SU-DHL-6 (cell line): Measurements from ENCODE around the gene HBEGF.

Experiments
- H2AFZ ChIP-seq: fragments of 200-600 bp; sonication (generic); 2 replicates; pipeline ENCODE4 v1.6.1; 2014; ENCODE audit warnings: low read depth, mild to moderate bottlenecking, moderate library complexity, mixed read lengths, antibody characterized with exemption, low read length; ENCODE audit not compliant: severe bottlenecking
- H3F3A ChIP-seq: fragments of 200-600 bp; shearing (Covaris generic); 2 replicates; pipeline ENCODE4 v1.6.0; 2016; ENCODE audit warnings: antibody characterized with exemption, mild to moderate bottlenecking; ENCODE audit not compliant: insufficient read depth
- H3K27ac ChIP-seq: fragments of 200-600 bp; sonication (generic); 2 replicates; pipeline ENCODE4 v1.5.1; 2016; ENCODE audit warnings: low read depth, mild to moderate bottlenecking, low read length, moderate library complexity, mixed read lengths
- H3K27me3 ChIP-seq: fragments of 200-600 bp; sonication (generic), shearing (Covaris generic); 2 replicates; pipeline ENCODE4 v1.6.0; 2014; ENCODE audit warnings: mild to moderate bottlenecking, low read length
- H3K36me3 ChIP-seq: fragments of 200-600 bp; sonication (generic); 2 replicates; pipeline ENCODE4 v1.6.1; 2014; ENCODE audit warnings: mild to moderate bottlenecking, low read length, mixed read lengths
- H3K4me2 ChIP-seq: fragments of 300-600, 200-600 bp; shearing (Covaris generic), sonication (generic); 2 replicates; pipeline ENCODE4 v1.6.0; 2014; ENCODE audit warnings: low read length, low read depth, mild to moderate bottlenecking; ENCODE audit not compliant: poor library complexity, severe bottlenecking
- H3K4me3 ChIP-seq: fragments of 200-600 bp; sonication (generic); 2 replicates; pipeline ENCODE4 v1.5.1; 2014; ENCODE audit warnings: antibody characterized with exemption, low read length, mild to moderate bottlenecking, mixed read lengths; ENCODE audit not compliant: insufficient read depth, poor library complexity, severe bottlenecking
- H3K79me2 ChIP-seq: fragments of 200-600 bp; sonication (generic); 2 replicates; pipeline ENCODE4 v1.6.1; 2014; ENCODE audit warnings: mild to moderate bottlenecking, low read length, moderate library complexity; ENCODE audit not compliant: insufficient read depth
- H3K9ac ChIP-seq: fragments of 200-600 bp; sonication (generic); 2 replicates; pipeline ENCODE4 v1.7.0; 2014; ENCODE audit warnings: mild to moderate bottlenecking, low read length
- H3K9me2 ChIP-seq: fragments of 200-600 bp; sonication (generic); replicated peaks from 2 replicates; pipeline ENCODE4 v1.6.1; 2014; ENCODE audit warnings: low read length; ENCODE audit not compliant: insufficient read depth
- H3K9me3 ChIP-seq: fragments of 200-600 bp; sonication (generic); 2 replicates; pipeline ENCODE4 v1.6.1; 2014; ENCODE audit warnings: low read length, mixed read lengths; ENCODE audit not compliant: insufficient read depth
- H4K20me1 ChIP-seq: fragments of 200-600 bp; sonication (generic); 2 replicates; pipeline ENCODE4 v1.6.1; 2014; ENCODE audit warnings: low read depth, mild to moderate bottlenecking, antibody characterized with exemption, low read length, moderate library complexity, mixed read lengths
- CTCF ChIP-seq: fragments of 200-600 bp; sonication (generic); IDR thresholded peaks from one replicate; pipeline ENCODE4 v1.5.1; 2017; ENCODE audit warnings: antibody characterized with exemption, mild to moderate bottlenecking, low read length, moderate library complexity; ENCODE audit not compliant: insufficient read depth, poor library complexity, severe bottlenecking
- EZH2phosphoT487 ChIP-seq: fragments of 200-600 bp; sonication (generic), shearing (Covaris generic); conservative IDR thresholded peaks from 2 replicates; pipeline ENCODE4 v1.6.1; 2018; ENCODE audit warnings: mild to moderate bottlenecking, antibody characterized with exemption, low read length, moderate library complexity, mixed read lengths

HBEGF gene

GRCh38 chr5:140346348-140347221 is at the start of gene HBEGF:
Gene HBEGF (minus strand): TSS chr5:140346603. CDS start chr5:140346328, 275 bp downstream.
- Histone ChIP-seq H3K79me2 (no peaks in the 10 kb centered on the region), H3K4me2 (peak within 1 kb of the TSS; percentile 77), H3K36me3 (no peaks in the 10 kb centered on the region), H2AFZ (peak within 1 kb of the TSS; percentile 88), H4K20me1 (no peaks in the 10 kb centered on the region), H3K27me3 (no peaks in the 10 kb centered on the region), H3F3A (no peaks in the 10 kb centered on the region), H3K27ac (no peak within 1 kb of the TSS), H3K4me3 (peak within 1 kb of the TSS; percentile 34), H3K9ac (peak within 1 kb of the TSS; percentile 34), H3K9me2 (no peaks in the 10 kb centered on the region), H3K9me3 (no peaks in the 10 kb centered on the region)
- peak; percentile 13 for TF ChIP-seq CTCF
- no peak for TF ChIP-seq EZH2phosphoT487

- Histone ChIP-seq H3K79me2 (peaks cover 6% of the 10 kb centered on the region; the same call in 1 of the 2 replicates), H3F3A (peaks cover 2% of the 10 kb centered on the region; the same call in 1 of the 2 replicates), H3K9me2 (no peaks in the 10 kb centered on the region), H3K27ac (no peak overlapping the region), H2AFZ (no peak overlapping the region), H3K9ac (no peak overlapping the region), H3K36me3 (no peaks in the 10 kb centered on the region), H4K20me1 (no peaks in the 10 kb centered on the region), H3K9me3 (no peaks in the 10 kb centered on the region), H3K27me3 (no peaks in the 10 kb centered on the region), H3K4me3 (no peak overlapping the region), H3K4me2 (no peak overlapping the region)
- no peak for TF ChIP-seq EZH2phosphoT487
- no peak for TF ChIP-seq CTCF
Measured at GRCh38 chr5:140393738-140394137, 47.3 kb upstream of the HBEGF start.

GRCh38 chr5:140391732-140392131 is 45.3 kb upstream of the HBEGF start:
- Histone ChIP-seq H3K9me3 (no peaks in the 10 kb centered on the region), H3K36me3 (no peaks in the 10 kb centered on the region), H3K27ac (no peak overlapping the region), H3F3A (0 out of 2 replicates have a peak, but pooled peaks cover 4% of the 10 kb centered on the region), H3K9me2 (no peaks in the 10 kb centered on the region), H3K27me3 (no peaks in the 10 kb centered on the region), H2AFZ (no peak overlapping the region), H3K4me3 (no peak overlapping the region), H3K9ac (no peak overlapping the region), H3K79me2 (no peaks in the 10 kb centered on the region; the same call in 1 of the 2 replicates), H3K4me2 (no peak overlapping the region), H4K20me1 (no peaks in the 10 kb centered on the region)
- TF ChIP-seq EZH2phosphoT487 (no peak), CTCF (no peak)
